ENCODE measurements around the gene DUSP8. TPM values are rescaled to one million over a fixed set of nuclear protein-coding genes. Genes with fewer than 3 reads are reported as not detected.

Gene DUSP8
- total RNA-seq, result 0.40 and 1.3 TPM in 2 replicates

GRCh38 chr11:1572197-1573076 is at the start of gene DUSP8:
Gene DUSP8, minus strand, starts transcription at chr11:1572271. Its CDS starts 6,445 bp downstream, at chr11:1565826.

GRCh38 chr11:1608363-1608762 is 36.3 kb upstream of the DUSP8 start, which contains the start of gene KRTAP5-3:
Gene KRTAP5-3, minus strand, starts transcription at chr11:1608463. Its CDS starts 78 bp downstream, at chr11:1608385.

GRCh38 chr11:1597994-1598380 is 25.9 kb upstream of the DUSP8 start, which contains the start of gene KRTAP5-2:
Gene KRTAP5-2, minus strand, starts transcription at chr11:1598294. Its CDS starts 44 bp downstream, at chr11:1598250.

GRCh38 chr11:1584661-1585370 is 12.7 kb upstream of the DUSP8 start, which contains the start of gene KRTAP5-1:
Gene KRTAP5-1, minus strand, starts transcription at chr11:1585283. Its CDS starts 34 bp downstream, at chr11:1585249.

Other genes starting within 250 kb of the DUSP8 start
- 0.36 and 0.53 TPM in 2 replicates for gene BRSK2, start 182.3 kb downstream of the DUSP8 start, total RNA-seq
- 17.0 and 21.1 TPM in 2 replicates for gene MOB2, start 85.5 kb downstream of the DUSP8 start, total RNA-seq
- not detected in 2 replicates for gene KRTAP5-1, start 13.0 kb upstream of the DUSP8 start, total RNA-seq
- gene KRTAP5-2, start 26.0 kb upstream of the DUSP8 start, total RNA-seq, result not detected in 2 replicates
- gene KRTAP5-3, start 36.2 kb upstream of the DUSP8 start, total RNA-seq, result not detected in 2 replicates
- not detected in 2 replicates for gene KRTAP5-4, start 49.9 kb upstream of the DUSP8 start, total RNA-seq
- gene KRTAP5-5, start 57.5 kb upstream of the DUSP8 start, total RNA-seq, result not detected in 2 replicates
- gene KRTAP5-6, start 124.9 kb upstream of the DUSP8 start, total RNA-seq, result not detected in 2 replicates
- gene IFITM10, start 178.3 kb upstream of the DUSP8 start, total RNA-seq, result 0.07 TPM in 1 of 2 replicates, not detected in the other
- gene CTSD, start 191.7 kb upstream of the DUSP8 start, total RNA-seq, result 56.7 and 65.2 TPM in 2 replicates

All from thoracic aorta endothelial cell (primary cell).